ENCODE data around the gene SP2. TPM values are rescaled to one million over a fixed set of nuclear protein-coding genes. Genes with fewer than 3 reads are reported as not detected.

The SP2 gene
- total and polyA plus RNA-seq, 2 of the 8 experiments (the other 6 are each of a cell fraction or from before 2014, with no cell fraction given): 5.6 to 13.8 TPM

DNA sequence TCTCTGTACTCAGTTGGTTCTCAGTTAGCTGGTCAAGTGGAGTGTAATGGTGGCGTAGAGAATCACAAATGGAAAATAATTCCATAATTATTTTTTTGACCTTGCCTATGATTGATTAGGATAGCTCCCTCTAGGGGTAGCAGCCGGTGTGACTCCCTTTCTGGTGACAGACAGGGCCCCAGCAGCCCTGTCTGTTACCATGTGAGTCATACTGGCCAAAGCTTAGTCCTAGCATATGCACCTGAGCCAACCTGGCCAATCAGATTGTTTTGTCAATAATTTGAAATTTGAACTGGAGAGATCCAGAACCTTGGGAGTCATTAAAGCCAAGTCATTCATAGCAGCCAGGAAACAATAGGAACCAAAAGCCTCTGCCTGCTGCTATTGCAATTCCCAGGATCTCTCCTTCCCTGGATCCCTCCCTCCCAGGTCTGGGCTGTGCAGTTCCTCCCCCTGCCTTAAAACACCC is 50.9 kb downstream of the SP2 start (continued):
- peak; percentile 89 for TF ChIP-seq JUND (IDR thresholded peaks at IDR 0.05; ENCODE audit: low read length)
- TF ChIP-seq, protein P1, sequence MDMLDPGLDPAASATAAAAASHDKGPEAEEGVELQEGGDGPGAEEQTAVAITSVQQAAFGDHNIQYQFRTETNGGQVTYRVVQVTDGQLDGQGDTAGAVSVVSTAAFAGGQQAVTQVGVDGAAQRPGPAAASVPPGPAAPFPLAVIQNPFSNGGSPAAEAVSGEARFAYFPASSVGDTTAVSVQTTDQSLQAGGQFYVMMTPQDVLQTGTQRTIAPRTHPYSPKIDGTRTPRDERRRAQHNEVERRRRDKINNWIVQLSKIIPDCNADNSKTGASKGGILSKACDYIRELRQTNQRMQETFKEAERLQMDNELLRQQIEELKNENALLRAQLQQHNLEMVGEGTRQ (IDR thresholded peaks at IDR 0.05; ENCODE audit: low read length): peak; percentile 57; the same call in 1 of the 2 replicates
